ENCODE data around the gene IRF2BP1. TPM values are rescaled to one million over a fixed set of nuclear protein-coding genes. Genes with fewer than 3 reads are reported as not detected.

The IRF2BP1 gene
- total RNA-seq, result 10.0 TPM

GRCh38 chr19:45885556-45886426 is at the start of gene IRF2BP1:
IRF2BP1 (minus strand) TSS chr19:45886141; CDS start chr19:45885774, 367 bp downstream.
- ATAC-seq, result peak; percentile 67

- ATAC-seq, result no peak
These were observed 49.3 kb upstream of the IRF2BP1 start for GRCh38 chr19:45935267-45935666.

GRCh38 chr19:45934551-45935230 is 48.8 kb upstream of the IRF2BP1 start:
- ATAC-seq, result no peak

- ATAC-seq, result no peak
These were observed 47.8 kb upstream of the IRF2BP1 start for GRCh38 chr19:45933759-45934158.

GRCh38 chr19:45931055-45931454 is 45.1 kb upstream of the IRF2BP1 start:
- ATAC-seq, result no peak

GRCh38 chr19:45929247-45929646 is 43.3 kb upstream of the IRF2BP1 start:
- ATAC-seq, result no peak

GRCh38 chr19:45927565-45928261 is 41.8 kb upstream of the IRF2BP1 start:
- ATAC-seq, result peak; percentile 89

- ATAC-seq, result peak; percentile 43
These were observed 39.0 kb upstream of the IRF2BP1 start for GRCh38 chr19:45924891-45925447.

- ATAC-seq, result no peak
These were observed 36.3 kb upstream of the IRF2BP1 start for GRCh38 chr19:45922281-45922680.

- ATAC-seq, result peak; percentile 48
These were observed 34.5 kb upstream of the IRF2BP1 start for GRCh38 chr19:45920458-45920857.

GRCh38 chr19:45919678-45920077 is 33.7 kb upstream of the IRF2BP1 start:
- ATAC-seq, result peak; percentile 22

- no peak for ATAC-seq
These were observed 32.8 kb upstream of the IRF2BP1 start for GRCh38 chr19:45918721-45919120.

- ATAC-seq, result no peak
These were observed 31.6 kb upstream of the IRF2BP1 start for GRCh38 chr19:45917421-45918091.

GRCh38 chr19:45913874-45914830 is 28.2 kb upstream of the IRF2BP1 start, which contains the start of gene NANOS2:
NANOS2 (minus strand) TSS chr19:45914778; CDS start chr19:45914693, 85 bp downstream.
- peak; percentile 22 for ATAC-seq

- no peak for ATAC-seq
These were observed 25.4 kb upstream of the IRF2BP1 start for GRCh38 chr19:45911291-45911690.

- no peak for ATAC-seq
These were observed 23.0 kb upstream of the IRF2BP1 start for GRCh38 chr19:45908956-45909355.

- ATAC-seq, result no peak
These were observed 20.3 kb upstream of the IRF2BP1 start for GRCh38 chr19:45906221-45906620.

GRCh38 chr19:45905011-45905410 is 19.1 kb upstream of the IRF2BP1 start:
- no peak for ATAC-seq

GRCh38 chr19:45902651-45903625 is 17.0 kb upstream of the IRF2BP1 start:
- ATAC-seq, result peak; percentile 96
